Liver (tissue), 3 donors: Measurements from ENCODE around the gene ST3GAL3.

ENCODE experiments used
- EGR1 ChIP-seq, 2 donors: IDR thresholded peaks; 2 replicates each; pipeline ENCODE4 v1.6.1; 2016 to 2018; ENCODE audit warnings: antibody characterized with exemption in 2 of 2, low read depth in 2 of 2
- FOXA1 ChIP-seq: IDR thresholded peaks from 2 replicates; pipeline ENCODE4 v1.6.1; 2016; ENCODE audit warnings: antibody characterized with exemption
- GABPA ChIP-seq, 2 donors: IDR thresholded peaks in 1 of 2; conservative IDR thresholded peaks in 1 of 2; 2 replicates each; pipeline ENCODE4 v1.6.1; 2016; ENCODE audit warnings: antibody characterized with exemption in 2 of 2, mild to moderate bottlenecking in 1 of 2, moderate library complexity in 1 of 2
- HNF4G ChIP-seq: IDR thresholded peaks from 2 replicates; pipeline ENCODE4 v1.6.1; 2016; ENCODE audit warnings: antibody characterized with exemption
- JUND ChIP-seq, 2 donors: IDR thresholded peaks; 2 replicates each; pipeline ENCODE4 v1.6.1; 2016; ENCODE audit warnings: antibody characterized with exemption in 2 of 2
- RAD21 ChIP-seq, 2 donors: IDR thresholded peaks; 2 replicates each; pipeline ENCODE4 v1.6.1; 2016; ENCODE audit warnings: antibody characterized with exemption in 2 of 2, mild to moderate bottlenecking in 2 of 2
- RXRA ChIP-seq, 2 donors: IDR thresholded peaks; 2 replicates each; pipeline ENCODE4 v1.6.1; 2017 to 2018; ENCODE audit warnings: antibody characterized with exemption in 2 of 2, mild to moderate bottlenecking in 1 of 2
- SP1 ChIP-seq: IDR thresholded peaks from 2 replicates; pipeline ENCODE4 v1.6.1; 2018; ENCODE audit warnings: antibody characterized with exemption, mild to moderate bottlenecking
- TAF1 ChIP-seq: conservative IDR thresholded peaks from 2 replicates; pipeline ENCODE4 v1.6.1; 2016; ENCODE audit warnings: antibody characterized with exemption, mild to moderate bottlenecking
- YY1 ChIP-seq: IDR thresholded peaks from 2 replicates; pipeline ENCODE4 v1.6.1; 2016; ENCODE audit warnings: antibody characterized with exemption, mild to moderate bottlenecking
- TF ChIP-seq, protein P1 (sequence below): fragments of 150-350 bp; IDR thresholded peaks from 2 replicates; pipeline ENCODE4 v1.5.1; 2017; ENCODE audit warnings: improper control_type of control experiment, low read depth, low read length; ENCODE audit not compliant: missing input control
- TF ChIP-seq, protein P2 (sequence below): IDR thresholded peaks from 2 replicates; pipeline ENCODE4 v1.6.1; 2016; ENCODE audit warnings: antibody characterized with exemption
- TF ChIP-seq, protein P3 (sequence below): IDR thresholded peaks from 2 replicates; pipeline ENCODE4 v1.6.1; 2016; ENCODE audit warnings: antibody characterized with exemption, mild to moderate bottlenecking
- TF ChIP-seq, protein P4 (sequence below): IDR thresholded peaks from 2 replicates; pipeline ENCODE4 v1.6.1; 2016; ENCODE audit warnings: antibody characterized with exemption
- donor health status: healthy.
- donor health status: healthy.

DNA sequence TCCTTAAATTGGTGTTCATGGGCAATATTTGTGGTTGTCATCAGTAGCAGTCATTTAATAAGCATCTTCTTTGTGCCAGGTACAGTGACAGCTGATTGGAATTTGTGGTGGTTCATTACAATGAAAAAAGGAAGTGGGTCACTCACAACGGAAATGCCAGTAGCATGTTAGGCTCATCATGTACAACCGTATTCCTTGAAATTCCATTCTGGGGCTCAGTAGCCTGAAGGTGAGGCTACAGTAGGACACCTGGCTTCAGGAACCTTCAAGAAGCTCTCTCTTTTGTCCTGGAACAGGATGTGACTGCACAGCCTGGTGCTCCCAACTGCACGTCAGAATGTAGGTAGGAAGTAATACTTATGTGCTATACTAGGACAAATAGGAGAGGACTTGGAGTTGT is 93.9 kb downstream of the ST3GAL3 start:
- TF ChIP-seq, protein P1, sequence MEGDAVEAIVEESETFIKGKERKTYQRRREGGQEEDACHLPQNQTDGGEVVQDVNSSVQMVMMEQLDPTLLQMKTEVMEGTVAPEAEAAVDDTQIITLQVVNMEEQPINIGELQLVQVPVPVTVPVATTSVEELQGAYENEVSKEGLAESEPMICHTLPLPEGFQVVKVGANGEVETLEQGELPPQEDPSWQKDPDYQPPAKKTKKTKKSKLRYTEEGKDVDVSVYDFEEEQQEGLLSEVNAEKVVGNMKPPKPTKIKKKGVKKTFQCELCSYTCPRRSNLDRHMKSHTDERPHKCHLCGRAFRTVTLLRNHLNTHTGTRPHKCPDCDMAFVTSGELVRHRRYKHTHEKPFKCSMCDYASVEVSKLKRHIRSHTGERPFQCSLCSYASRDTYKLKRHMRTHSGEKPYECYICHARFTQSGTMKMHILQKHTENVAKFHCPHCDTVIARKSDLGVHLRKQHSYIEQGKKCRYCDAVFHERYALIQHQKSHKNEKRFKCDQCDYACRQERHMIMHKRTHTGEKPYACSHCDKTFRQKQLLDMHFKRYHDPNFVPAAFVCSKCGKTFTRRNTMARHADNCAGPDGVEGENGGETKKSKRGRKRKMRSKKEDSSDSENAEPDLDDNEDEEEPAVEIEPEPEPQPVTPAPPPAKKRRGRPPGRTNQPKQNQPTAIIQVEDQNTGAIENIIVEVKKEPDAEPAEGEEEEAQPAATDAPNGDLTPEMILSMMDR, result no peak
- TF ChIP-seq HNF4G (no peak), TAF1 (no peak), GABPA (IDR thresholded peaks at IDR 0.05 in 1 of 2, conservative IDR thresholded peaks at IDR 0.05 in 1 of 2) (no peak), JUND (IDR thresholded peaks at IDR 0.05) (no peak), YY1 (no peak), SP1 (no peak), EGR1 (IDR thresholded peaks at IDR 0.05; ENCODE audit: low read depth in 2 of 2) (no peak), RXRA (IDR thresholded peaks at IDR 0.05) (no peak), RAD21 (IDR thresholded peaks at IDR 0.05) (no peak), FOXA1 (no peak)
- TF ChIP-seq, protein P2, sequence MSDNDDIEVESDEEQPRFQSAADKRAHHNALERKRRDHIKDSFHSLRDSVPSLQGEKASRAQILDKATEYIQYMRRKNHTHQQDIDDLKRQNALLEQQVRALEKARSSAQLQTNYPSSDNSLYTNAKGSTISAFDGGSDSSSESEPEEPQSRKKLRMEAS, result no peak
- TF ChIP-seq, protein P3, sequence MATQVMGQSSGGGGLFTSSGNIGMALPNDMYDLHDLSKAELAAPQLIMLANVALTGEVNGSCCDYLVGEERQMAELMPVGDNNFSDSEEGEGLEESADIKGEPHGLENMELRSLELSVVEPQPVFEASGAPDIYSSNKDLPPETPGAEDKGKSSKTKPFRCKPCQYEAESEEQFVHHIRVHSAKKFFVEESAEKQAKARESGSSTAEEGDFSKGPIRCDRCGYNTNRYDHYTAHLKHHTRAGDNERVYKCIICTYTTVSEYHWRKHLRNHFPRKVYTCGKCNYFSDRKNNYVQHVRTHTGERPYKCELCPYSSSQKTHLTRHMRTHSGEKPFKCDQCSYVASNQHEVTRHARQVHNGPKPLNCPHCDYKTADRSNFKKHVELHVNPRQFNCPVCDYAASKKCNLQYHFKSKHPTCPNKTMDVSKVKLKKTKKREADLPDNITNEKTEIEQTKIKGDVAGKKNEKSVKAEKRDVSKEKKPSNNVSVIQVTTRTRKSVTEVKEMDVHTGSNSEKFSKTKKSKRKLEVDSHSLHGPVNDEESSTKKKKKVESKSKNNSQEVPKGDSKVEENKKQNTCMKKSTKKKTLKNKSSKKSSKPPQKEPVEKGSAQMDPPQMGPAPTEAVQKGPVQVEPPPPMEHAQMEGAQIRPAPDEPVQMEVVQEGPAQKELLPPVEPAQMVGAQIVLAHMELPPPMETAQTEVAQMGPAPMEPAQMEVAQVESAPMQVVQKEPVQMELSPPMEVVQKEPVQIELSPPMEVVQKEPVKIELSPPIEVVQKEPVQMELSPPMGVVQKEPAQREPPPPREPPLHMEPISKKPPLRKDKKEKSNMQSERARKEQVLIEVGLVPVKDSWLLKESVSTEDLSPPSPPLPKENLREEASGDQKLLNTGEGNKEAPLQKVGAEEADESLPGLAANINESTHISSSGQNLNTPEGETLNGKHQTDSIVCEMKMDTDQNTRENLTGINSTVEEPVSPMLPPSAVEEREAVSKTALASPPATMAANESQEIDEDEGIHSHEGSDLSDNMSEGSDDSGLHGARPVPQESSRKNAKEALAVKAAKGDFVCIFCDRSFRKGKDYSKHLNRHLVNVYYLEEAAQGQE, result no peak
- TF ChIP-seq, protein P4, sequence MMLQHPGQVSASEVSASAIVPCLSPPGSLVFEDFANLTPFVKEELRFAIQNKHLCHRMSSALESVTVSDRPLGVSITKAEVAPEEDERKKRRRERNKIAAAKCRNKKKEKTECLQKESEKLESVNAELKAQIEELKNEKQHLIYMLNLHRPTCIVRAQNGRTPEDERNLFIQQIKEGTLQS, result no peak
